IMR-90 (cell line): ENCODE results near the gene BAZ1A. TPM values are rescaled to one million over a fixed set of nuclear protein-coding genes. Genes with fewer than 3 reads are reported as not detected.
A peak's percentile ranks its signal among the peaks of the same experiment; 100 is the strongest.

Experiments used
- ATAC-seq: fragments of 200-7000 bp; cut with Tn5 transposase; 2 replicates; pipeline ENCODE4 v1.9.1; 2020; ENCODE audit warnings: low read depth, mild to moderate bottlenecking, moderate library complexity
- BruUV-seq: library from RNA; stranded (reverse); fragments of 400-500 nt; replicated peaks from 2 replicates; lab custom pipeline; 2021; lab: Mats Ljungman, UMichigan
- CTCF ChIA-PET: fragments of 300-600 bp; formaldehyde crosslinking; extraction: SDS; loops from one replicate; lab custom pipeline; 2021; ENCODE audit warnings: antibody characterized with exemption; lab: Yijun Ruan, JAX
- POLR2A ChIA-PET: fragments of 300-600 bp; sonication (Branson Sonifier 250); formaldehyde crosslinking; loops from one replicate; lab custom pipeline; 2022; ENCODE audit warnings: antibody characterized with exemption; ENCODE audit not compliant: unreplicated experiment; lab: Charles Lee
- DNase-seq: peaks from one replicate; pipeline ENCODE4 v3.0.0; 2013
- H2AFZ ChIP-seq: replicated peaks from 2 replicates; pipeline ENCODE3; 2013; ENCODE audit warnings: low read length, mild to moderate bottlenecking; ENCODE audit not compliant: poor library complexity
- H2AK5ac ChIP-seq: 2 replicates; pipeline ENCODE4 v1.6.1; 2013; ENCODE audit warnings: low read depth, low read length, inconsistent platforms
- H2AK9ac ChIP-seq: replicated peaks from 2 replicates; pipeline ENCODE3; 2013; ENCODE audit warnings: mild to moderate bottlenecking, low read depth, low read length, moderate library complexity; ENCODE audit not compliant: poor library complexity
- H2BK120ac ChIP-seq: 2 replicates; pipeline ENCODE4 v1.6.1; 2013; ENCODE audit warnings: low read depth, low read length, inconsistent platforms
- H2BK15ac ChIP-seq: 3 replicates; pipeline ENCODE4 v1.6.1; 2013; ENCODE audit warnings: low read depth, low read length, inconsistent platforms
- H2BK20ac ChIP-seq: 2 replicates; pipeline ENCODE4 v1.6.1; 2013; ENCODE audit warnings: low read depth, mild to moderate bottlenecking, inconsistent platforms, low read length, moderate library complexity
- H2BK5ac ChIP-seq: 2 replicates; pipeline ENCODE4 v1.6.1; 2013; ENCODE audit warnings: mild to moderate bottlenecking, low read depth, low read length, inconsistent platforms; ENCODE audit not compliant: poor library complexity, severe bottlenecking
- H3K14ac ChIP-seq: replicated peaks from 2 replicates; pipeline ENCODE4 v1.6.1; 2013; ENCODE audit warnings: low read depth, low read length, inconsistent platforms
- H3K18ac ChIP-seq: 2 replicates; pipeline ENCODE4 v1.6.1; 2013; ENCODE audit warnings: low read depth, low read length, control low read depth
- H3K23ac ChIP-seq: 2 replicates; pipeline ENCODE4 v1.6.1; 2013; ENCODE audit warnings: low read depth, low read length, inconsistent platforms
- H3K27ac ChIP-seq: 2 replicates; pipeline ENCODE4 v1.5.1; 2013; ENCODE audit warnings: mild to moderate bottlenecking, control low read depth, low read length; ENCODE audit not compliant: insufficient read depth
- H3K27me3 ChIP-seq: 2 replicates; pipeline ENCODE4 v1.6.1; 2013; ENCODE audit warnings: low read length; ENCODE audit not compliant: control insufficient read depth, insufficient read depth
- H3K36me3 ChIP-seq: 2 replicates; pipeline ENCODE4 v1.6.1; 2013; ENCODE audit warnings: low read length, mixed read lengths; ENCODE audit not compliant: control insufficient read depth, insufficient read depth
- H3K4ac ChIP-seq: 2 replicates; pipeline ENCODE4 v1.6.1; 2013; ENCODE audit warnings: low read depth, low read length, inconsistent platforms
- H3K4me1 ChIP-seq: 2 replicates; pipeline ENCODE4 v1.6.1; 2013; ENCODE audit warnings: low read length, mixed read lengths; ENCODE audit not compliant: control insufficient read depth, insufficient read depth
- H3K4me2 ChIP-seq: 2 replicates; pipeline ENCODE4 v1.6.1; 2013; ENCODE audit warnings: low read depth, mild to moderate bottlenecking, control low read depth, low read length, moderate library complexity
- H3K4me3 ChIP-seq: 2 replicates; pipeline ENCODE4 v1.5.1; 2013; ENCODE audit warnings: low read depth, mild to moderate bottlenecking, control low read depth, low read length, moderate library complexity; ENCODE audit not compliant: insufficient read depth
- H3K56ac ChIP-seq: 2 replicates; pipeline ENCODE4 v1.6.1; 2013; ENCODE audit warnings: low read length, inconsistent platforms; ENCODE audit not compliant: insufficient read depth; ENCODE audit errors: extremely low read depth
- H3K79me1 ChIP-seq, 2 experiments: 2 replicates each; pipeline ENCODE4 v1.6.1; 2013; ENCODE audit warnings: low read length in 2 of 2, inconsistent platforms in 1 of 2, low read depth in 1 of 2
- H3K9ac ChIP-seq: 2 replicates; pipeline ENCODE4 v1.6.1; 2013; ENCODE audit warnings: low read depth, low read length, control low read depth
- H3K9me1 ChIP-seq: 2 replicates; pipeline ENCODE4 v1.6.1; 2013; ENCODE audit warnings: low read length, inconsistent platforms; ENCODE audit not compliant: insufficient read depth
- H3K9me3 ChIP-seq: 2 replicates; pipeline ENCODE4 v1.6.1; 2013; ENCODE audit warnings: low read length; ENCODE audit not compliant: control insufficient read depth, insufficient read depth
- H4K20me1 ChIP-seq: 2 replicates; pipeline ENCODE4 v1.6.1; 2013; ENCODE audit warnings: low read length, inconsistent platforms; ENCODE audit not compliant: insufficient read depth
- H4K5ac ChIP-seq: 2 replicates; pipeline ENCODE4 v1.6.1; 2013; ENCODE audit warnings: mild to moderate bottlenecking, low read depth, low read length, control low read depth
- H4K8ac ChIP-seq, 2 experiments: 2 replicates each; pipeline ENCODE4 v1.6.1; 2013; ENCODE audit warnings: low read depth in 2 of 2, low read length in 2 of 2, control low read depth in 1 of 2, inconsistent platforms in 1 of 2
- H4K91ac ChIP-seq: 2 replicates; pipeline ENCODE4 v1.6.1; 2013; ENCODE audit warnings: low read depth, low read length, inconsistent platforms; ENCODE audit not compliant: insufficient read depth
- CEBPB ChIP-seq: IDR thresholded peaks from 2 replicates; pipeline ENCODE4 v1.6.1; 2012; ENCODE audit warnings: low read depth, low read length, improper control_type of control experiment
- CTCF ChIP-seq: conservative IDR thresholded peaks from 2 replicates; pipeline ENCODE4 v1.5.1; 2012; ENCODE audit warnings: mild to moderate bottlenecking, low read depth, low read length, improper control_type of control experiment
- ELK1 ChIP-seq: fragments of 150-350 bp; IDR thresholded peaks from 2 replicates; pipeline ENCODE4 v1.6.1; 2016; ENCODE audit warnings: low read depth, mild to moderate bottlenecking, low read length, moderate library complexity, borderline replicate concordance
- FOS ChIP-seq: fragments of 150-350 bp; IDR thresholded peaks from 2 replicates; pipeline ENCODE4 v1.6.1; 2016; ENCODE audit warnings: low read depth, low read length
- NFE2L2 ChIP-seq: fragments of 150-350 bp; IDR thresholded peaks from 2 replicates; pipeline ENCODE4 v1.6.1; 2016; ENCODE audit warnings: low read depth, mild to moderate bottlenecking, low read length
- SMC3 ChIP-seq: fragments of 150-350 bp; IDR thresholded peaks from 2 replicates; pipeline ENCODE4 v1.6.1; 2016; ENCODE audit warnings: low read depth, mild to moderate bottlenecking, antibody characterized with exemption, low read length, moderate library complexity
- USF2 ChIP-seq: fragments of 150-350 bp; IDR thresholded peaks from 2 replicates; pipeline ENCODE4 v1.6.1; 2017; ENCODE audit warnings: mild to moderate bottlenecking, antibody characterized with exemption, low read length, low read depth
- dilution Hi-C: fragments of 300-500 bp; cut with HindIII; formaldehyde crosslinking; loops from one replicate; pipeline ENCODE4 v1.14.3; 2018; ENCODE audit warnings: low sequenced_read_pairs; ENCODE audit not compliant: unreplicated experiment
- in situ Hi-C: fragments of 300-500 bp; cut with MboI; formaldehyde crosslinking; loops from 3 replicates; pipeline ENCODE4 v1.14.3; 2019; ENCODE audit warnings: low sequenced_read_pairs, inconsistent platforms, mixed read lengths
- intact Hi-C: fragments of 100-400 bp; cut with micrococcal nuclease; formaldehyde crosslinking; loops from 2 replicates; pipeline ENCODE4 v1.10.0; 2022
- polyA plus RNA-seq, 3 experiments: library from polyadenylated mRNA; depleted of rRNA; stranded (reverse); fragments of >200 nt; gene quantifications; 2 replicates each; pipeline ENCODE4 v1.2.3, GENCODE V29; 2012; ENCODE audit warnings: low replicate concordance in 1 of 3
- total RNA-seq: library from RNA; depleted of rRNA; stranded (reverse); fragments of >200 nt; gene quantifications from 2 replicates; pipeline ENCODE4 v1.2.3, GENCODE V29; 2012

BAZ1A gene
- total and polyA plus RNA-seq, 2 of the 4 experiments (the other 2 are of a cell fraction) = 15.3 to 23.8 TPM

- 0 out of 2 replicates have a peak, but pooled peaks cover 2% of the 10 kb centered on the region for H3K9me1 ChIP-seq
- TF ChIP-seq SMC3 (no peak), CTCF (no peak), ELK1 (no peak), USF2 (no peak), CEBPB (peak; percentile 72), FOS (peak; percentile 20; the same call in 1 of the 2 replicates), NFE2L2 (no peak)
- no peak overlapping the region for H2BK15ac ChIP-seq
- H3K9ac ChIP-seq = no peak overlapping the region
- H3K23ac ChIP-seq = no peak overlapping the region
- ChIA-PET POLR2A (no interaction called here), CTCF (no interaction called here)
- H3K14ac ChIP-seq = 0 out of 2 replicates have a peak overlapping the region, but pooled peaks have one; percentile 70
- no peak overlapping the region for H4K5ac ChIP-seq
- H2AFZ ChIP-seq = no peak overlapping the region
- H3K27ac ChIP-seq = no peak overlapping the region
- H3K18ac ChIP-seq = no peak overlapping the region
- intact Hi-C loops (no loop called here), in situ Hi-C loops (no loop called here), dilution Hi-C loops (no loop called here)
- peak overlapping the region in 1 of 2 experiments; percentile 50; a peak in 1 of 4 replicates for H4K8ac ChIP-seq
- H2AK9ac ChIP-seq = no peak overlapping the region
- H3K4ac ChIP-seq = no peak overlapping the region
- H3K9me3 ChIP-seq = no peaks in the 10 kb centered on the region
- DNase-seq (peak; percentile 78), ATAC-seq (peak; percentile 91)
- no peak overlapping the region for H2AK5ac ChIP-seq
- H3K4me1 ChIP-seq = 0 out of 2 replicates have a peak, but pooled peaks cover 2% of the 10 kb centered on the region
- H3K27me3 ChIP-seq = no peaks in the 10 kb centered on the region
- no peak overlapping the region for H4K91ac ChIP-seq
- BruUV-seq = no TSS peak
- no peak overlapping the region for H3K56ac ChIP-seq
- no peak overlapping the region for H2BK5ac ChIP-seq
- H3K4me3 ChIP-seq = no peak overlapping the region
- H2BK20ac ChIP-seq = no peak overlapping the region
- H3K79me1 ChIP-seq = no peaks in the 10 kb centered on the region; a peak in 1 of 4 replicates
- H3K36me3 ChIP-seq = no peaks in the 10 kb centered on the region
- H2BK120ac ChIP-seq = no peak overlapping the region
- H4K20me1 ChIP-seq = no peaks in the 10 kb centered on the region
- H3K4me2 ChIP-seq = no peak overlapping the region
Observed at GRCh38 chr14:34750670-34751069, 124.5 kb downstream of the BAZ1A start.
